ENCODE results near the gene SCFD2.
"Not testable (repeated sequence)": the region's sequence is repeated elsewhere in the genome, so short reads cannot be mapped to it uniquely, and the experiment has no call there.

SCFD2 gene

GRCh38 chr4:53037892-53038291 lies 328.0 kb downstream of the SCFD2 start:
- no peak overlapping the region for H3K27ac ChIP-seq (ENCODE audit: low read depth, low read length)
- H3K79me2 ChIP-seq (ENCODE audit: control insufficient read depth, insufficient read depth, low read length, unreplicated experiment): no peaks in the 10 kb centered on the region
- no peak overlapping the region for H3K4me3 ChIP-seq (ENCODE audit: low read depth, low read length)
- H2AFZ ChIP-seq (ENCODE audit: low read length, unreplicated experiment): no peak overlapping the region
- no peaks in the 10 kb centered on the region for H3K36me3 ChIP-seq (ENCODE audit: insufficient read depth, low read length)
- H3K27me3 ChIP-seq (ENCODE audit: insufficient read depth, low read length): no peaks in the 10 kb centered on the region
- no peaks in the 10 kb centered on the region for H3K4me1 ChIP-seq (ENCODE audit: control insufficient read depth, insufficient read depth, low read length, unreplicated experiment)

GRCh38 chr4:53032908-53033307 lies 333.0 kb downstream of the SCFD2 start:
- H3K4me1 ChIP-seq (ENCODE audit: control insufficient read depth, insufficient read depth, low read length, unreplicated experiment); H3K27ac ChIP-seq (ENCODE audit: low read depth, low read length); H3K36me3 ChIP-seq (ENCODE audit: insufficient read depth, low read length); H3K4me3 ChIP-seq (ENCODE audit: low read depth, low read length); H2AFZ ChIP-seq (ENCODE audit: low read length, unreplicated experiment); H3K27me3 ChIP-seq (ENCODE audit: insufficient read depth, low read length); H3K79me2 ChIP-seq (ENCODE audit: control insufficient read depth, insufficient read depth, low read length, unreplicated experiment): not testable (repeated sequence)

- Histone ChIP-seq H3K36me3 (ENCODE audit: insufficient read depth, low read length) (no peaks in the 10 kb centered on the region), H3K27me3 (ENCODE audit: insufficient read depth, low read length) (no peaks in the 10 kb centered on the region), H3K4me3 (ENCODE audit: low read depth, low read length) (no peak overlapping the region), H3K79me2 (ENCODE audit: control insufficient read depth, insufficient read depth, low read length, unreplicated experiment) (no peaks in the 10 kb centered on the region), H3K27ac (ENCODE audit: low read depth, low read length) (no peak overlapping the region), H2AFZ (ENCODE audit: low read length, unreplicated experiment) (no peak overlapping the region), H3K4me1 (ENCODE audit: control insufficient read depth, insufficient read depth, low read length, unreplicated experiment) (no peaks in the 10 kb centered on the region)
These were observed 339.6 kb downstream of the SCFD2 start for GRCh38 chr4:53026233-53026632.

GRCh38 chr4:53023677-53024299 lies 342.1 kb downstream of the SCFD2 start:
- Histone ChIP-seq H2AFZ (ENCODE audit: low read length, unreplicated experiment) (no peak overlapping the region), H3K36me3 (ENCODE audit: insufficient read depth, low read length) (no peaks in the 10 kb centered on the region), H3K4me1 (ENCODE audit: control insufficient read depth, insufficient read depth, low read length, unreplicated experiment) (peaks cover 17% of the 10 kb centered on the region), H3K27ac (ENCODE audit: low read depth, low read length) (no peak overlapping the region), H3K79me2 (ENCODE audit: control insufficient read depth, insufficient read depth, low read length, unreplicated experiment) (no peaks in the 10 kb centered on the region), H3K4me3 (ENCODE audit: low read depth, low read length) (no peak overlapping the region), H3K27me3 (ENCODE audit: insufficient read depth, low read length) (no peaks in the 10 kb centered on the region)

- Histone ChIP-seq H2AFZ (ENCODE audit: low read length, unreplicated experiment) (no peak overlapping the region), H3K27ac (ENCODE audit: low read depth, low read length) (no peak overlapping the region), H3K4me3 (ENCODE audit: low read depth, low read length) (no peak overlapping the region), H3K36me3 (ENCODE audit: insufficient read depth, low read length) (no peaks in the 10 kb centered on the region), H3K27me3 (ENCODE audit: insufficient read depth, low read length) (no peaks in the 10 kb centered on the region), H3K79me2 (ENCODE audit: control insufficient read depth, insufficient read depth, low read length, unreplicated experiment) (no peaks in the 10 kb centered on the region), H3K4me1 (ENCODE audit: control insufficient read depth, insufficient read depth, low read length, unreplicated experiment) (peaks cover 17% of the 10 kb centered on the region)
These were observed 343.3 kb downstream of the SCFD2 start for GRCh38 chr4:53022513-53023100.

GRCh38 chr4:53021754-53022512 lies 343.9 kb downstream of the SCFD2 start:
- H3K4me1 ChIP-seq (ENCODE audit: control insufficient read depth, insufficient read depth, low read length, unreplicated experiment): peaks cover 17% of the 10 kb centered on the region
- H3K27ac ChIP-seq (ENCODE audit: low read depth, low read length): no peak overlapping the region
- no peak overlapping the region for H3K4me3 ChIP-seq (ENCODE audit: low read depth, low read length)
- H2AFZ ChIP-seq (ENCODE audit: low read length, unreplicated experiment): no peak overlapping the region
- H3K27me3 ChIP-seq (ENCODE audit: insufficient read depth, low read length): no peaks in the 10 kb centered on the region
- no peaks in the 10 kb centered on the region for H3K79me2 ChIP-seq (ENCODE audit: control insufficient read depth, insufficient read depth, low read length, unreplicated experiment)
- no peaks in the 10 kb centered on the region for H3K36me3 ChIP-seq (ENCODE audit: insufficient read depth, low read length)

GRCh38 chr4:53019485-53020382 lies 346.1 kb downstream of the SCFD2 start:
- Histone ChIP-seq H3K4me1 (ENCODE audit: control insufficient read depth, insufficient read depth, low read length, unreplicated experiment) (peaks cover 28% of the 10 kb centered on the region), H3K27ac (ENCODE audit: low read depth, low read length) (peak overlapping the region; percentile 11; the same call in 1 of the 2 replicates), H2AFZ (ENCODE audit: low read length, unreplicated experiment) (peak overlapping the region; percentile 9), H3K36me3 (ENCODE audit: insufficient read depth, low read length) (no peaks in the 10 kb centered on the region), H3K4me3 (ENCODE audit: low read depth, low read length) (peak overlapping the region; percentile 28; the same call in 1 of the 2 replicates), H3K27me3 (ENCODE audit: insufficient read depth, low read length) (no peaks in the 10 kb centered on the region), H3K79me2 (ENCODE audit: control insufficient read depth, insufficient read depth, low read length, unreplicated experiment) (no peaks in the 10 kb centered on the region)

- Histone ChIP-seq H3K79me2 (ENCODE audit: control insufficient read depth, insufficient read depth, low read length, unreplicated experiment) (no peaks in the 10 kb centered on the region), H3K36me3 (ENCODE audit: insufficient read depth, low read length) (no peaks in the 10 kb centered on the region), H3K4me1 (ENCODE audit: control insufficient read depth, insufficient read depth, low read length, unreplicated experiment) (peaks cover 37% of the 10 kb centered on the region), H3K27me3 (ENCODE audit: insufficient read depth, low read length) (no peaks in the 10 kb centered on the region), H3K4me3 (ENCODE audit: low read depth, low read length) (no peak overlapping the region), H2AFZ (ENCODE audit: low read length, unreplicated experiment) (no peak overlapping the region), H3K27ac (ENCODE audit: low read depth, low read length) (no peak overlapping the region)
These were observed 347.4 kb downstream of the SCFD2 start for GRCh38 chr4:53018471-53018870.

- H3K27ac ChIP-seq (ENCODE audit: low read depth, low read length): no peak overlapping the region
- H3K4me3 ChIP-seq (ENCODE audit: low read depth, low read length): no peak overlapping the region
- peaks cover 59% of the 10 kb centered on the region for H3K4me1 ChIP-seq (ENCODE audit: control insufficient read depth, insufficient read depth, low read length, unreplicated experiment)
- H3K79me2 ChIP-seq (ENCODE audit: control insufficient read depth, insufficient read depth, low read length, unreplicated experiment): no peaks in the 10 kb centered on the region
- no peak overlapping the region for H2AFZ ChIP-seq (ENCODE audit: low read length, unreplicated experiment)
- no peaks in the 10 kb centered on the region for H3K36me3 ChIP-seq (ENCODE audit: insufficient read depth, low read length)
- no peaks in the 10 kb centered on the region for H3K27me3 ChIP-seq (ENCODE audit: insufficient read depth, low read length)
These were observed 349.6 kb downstream of the SCFD2 start for GRCh38 chr4:53016099-53016820.

- no peaks in the 10 kb centered on the region for H3K27me3 ChIP-seq (ENCODE audit: insufficient read depth, low read length)
- H3K79me2 ChIP-seq (ENCODE audit: control insufficient read depth, insufficient read depth, low read length, unreplicated experiment): no peaks in the 10 kb centered on the region
- peaks cover 62% of the 10 kb centered on the region for H3K4me1 ChIP-seq (ENCODE audit: control insufficient read depth, insufficient read depth, low read length, unreplicated experiment)
These were observed 350.2 kb downstream of the SCFD2 start for GRCh38 chr4:53015681-53016080.

More at GRCh38 chr4:53015681-53016080, 350.2 kb downstream of the SCFD2 start:
- Histone ChIP-seq H3K27ac (ENCODE audit: low read depth, low read length) (no peak overlapping the region), H2AFZ (ENCODE audit: low read length, unreplicated experiment) (no peak overlapping the region), H3K36me3 (ENCODE audit: insufficient read depth, low read length) (no peaks in the 10 kb centered on the region), H3K4me3 (ENCODE audit: low read depth, low read length) (no peak overlapping the region)

Measured in ACC112 (cell line).